GM18951 (cell line): ENCODE data around the gene NOXA1.

Experiments used
- POLR2A ChIP-seq: IDR thresholded peaks from 4 replicates; pipeline ENCODE4 v1.6.1; 2011; ENCODE audit warnings: mild to moderate bottlenecking; ENCODE audit not compliant: insufficient read length, insufficient read depth; ENCODE audit errors: extremely low read depth
- in situ Hi-C: fragments of 300-500 bp; cut with MboI; formaldehyde crosslinking; loops from one replicate; pipeline ENCODE4 v1.12.0; 2022; ENCODE audit warnings: low sequenced_read_pairs, mixed read lengths, inconsistent platforms; ENCODE audit not compliant: unreplicated experiment

Gene NOXA1

GRCh38 chr9:137456061-137456863, 33.1 kb downstream of the NOXA1 start:
- in situ Hi-C loops = no loop called here
- no peak for TF ChIP-seq POLR2A

- TF ChIP-seq POLR2A = no peak
- in situ Hi-C loops = no loop called here
These were observed 33.7 kb downstream of the NOXA1 start for GRCh38 chr9:137456864-137457405.

GRCh38 chr9:137457406-137458193, 34.4 kb downstream of the NOXA1 start:
- TF ChIP-seq POLR2A = no peak
- in situ Hi-C loops = no loop called here

GRCh38 chr9:137458194-137459151, 35.3 kb downstream of the NOXA1 start:
- TF ChIP-seq POLR2A = no peak
- in situ Hi-C loops = no loop called here

- peak; percentile 83 for TF ChIP-seq POLR2A
- in situ Hi-C loops = no loop called here
These were observed 36.0 kb downstream of the NOXA1 start, which contains the start of gene NSMF for GRCh38 chr9:137459152-137459600. Gene NSMF, minus strand, starts transcription at chr9:137459334. Its CDS starts 232 bp downstream, at chr9:137459102.

- no peak for TF ChIP-seq POLR2A
- in situ Hi-C loops = no loop called here
These were observed 36.6 kb downstream of the NOXA1 start for GRCh38 chr9:137459601-137460362.

GRCh38 chr9:137460363-137461315, 37.4 kb downstream of the NOXA1 start:
- in situ Hi-C loops = no loop called here
- no peak for TF ChIP-seq POLR2A

GRCh38 chr9:137461316-137461662, 38.1 kb downstream of the NOXA1 start:
- no peak for TF ChIP-seq POLR2A
- in situ Hi-C loops = no loop called here

- peak; percentile 57 for TF ChIP-seq POLR2A
- in situ Hi-C loops = no loop called here
These were observed 38.6 kb downstream of the NOXA1 start for GRCh38 chr9:137461663-137462395.

GRCh38 chr9:137462396-137462985, 39.3 kb downstream of the NOXA1 start:
- TF ChIP-seq POLR2A = no peak
- in situ Hi-C loops = no loop called here
